PFSK-1 (cell line): Measurements from ENCODE around the gene PTPN9.

Source experiments
- POLR2AphosphoS5 ChIP-seq: IDR thresholded peaks from 2 replicates; pipeline ENCODE4 v1.6.1; 2012; ENCODE audit warnings: low read depth, mild to moderate bottlenecking, control low read depth, low read length, moderate library complexity
- TAF1 ChIP-seq: IDR thresholded peaks from 2 replicates; pipeline ENCODE4 v1.6.1; 2012; ENCODE audit warnings: low read length, control low read depth, borderline replicate concordance; ENCODE audit not compliant: insufficient read depth
- TF ChIP-seq, protein P1 (sequence below), 2 experiments: IDR thresholded peaks; 2 replicates each; pipeline versions ENCODE4 v1.6.1 to v1.8.0; 2011 to 2012; ENCODE audit warnings: low read depth in 2 of 2, low read length in 2 of 2, control low read depth in 1 of 2, inconsistent platforms in 1 of 2, mild to moderate bottlenecking in 1 of 2, moderate library complexity in 1 of 2; ENCODE audit not compliant: insufficient read depth in 1 of 2

DNA sequence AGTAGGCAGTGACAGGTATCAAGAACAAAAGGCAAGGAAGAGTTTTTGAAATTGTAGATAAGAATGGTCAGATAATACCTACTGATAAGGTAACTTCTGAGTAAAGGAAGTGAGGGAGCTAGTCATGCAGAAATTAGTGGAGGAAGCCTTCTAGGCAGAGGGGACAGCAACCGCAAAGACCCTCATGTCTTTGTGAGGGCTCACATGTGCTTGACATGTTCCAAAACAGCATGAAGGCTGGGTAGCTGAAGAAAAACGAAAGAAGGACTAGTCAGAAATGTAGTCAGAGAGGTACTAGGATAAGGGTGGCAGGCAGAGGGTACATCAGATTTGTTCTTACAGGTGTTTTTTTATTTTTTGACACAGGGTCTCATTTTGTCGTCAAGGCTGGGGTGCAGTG is 133.0 kb downstream of the PTPN9 start:
- TF ChIP-seq POLR2AphosphoS5 (no peak), TAF1 (no peak)
- TF ChIP-seq, protein P1, sequence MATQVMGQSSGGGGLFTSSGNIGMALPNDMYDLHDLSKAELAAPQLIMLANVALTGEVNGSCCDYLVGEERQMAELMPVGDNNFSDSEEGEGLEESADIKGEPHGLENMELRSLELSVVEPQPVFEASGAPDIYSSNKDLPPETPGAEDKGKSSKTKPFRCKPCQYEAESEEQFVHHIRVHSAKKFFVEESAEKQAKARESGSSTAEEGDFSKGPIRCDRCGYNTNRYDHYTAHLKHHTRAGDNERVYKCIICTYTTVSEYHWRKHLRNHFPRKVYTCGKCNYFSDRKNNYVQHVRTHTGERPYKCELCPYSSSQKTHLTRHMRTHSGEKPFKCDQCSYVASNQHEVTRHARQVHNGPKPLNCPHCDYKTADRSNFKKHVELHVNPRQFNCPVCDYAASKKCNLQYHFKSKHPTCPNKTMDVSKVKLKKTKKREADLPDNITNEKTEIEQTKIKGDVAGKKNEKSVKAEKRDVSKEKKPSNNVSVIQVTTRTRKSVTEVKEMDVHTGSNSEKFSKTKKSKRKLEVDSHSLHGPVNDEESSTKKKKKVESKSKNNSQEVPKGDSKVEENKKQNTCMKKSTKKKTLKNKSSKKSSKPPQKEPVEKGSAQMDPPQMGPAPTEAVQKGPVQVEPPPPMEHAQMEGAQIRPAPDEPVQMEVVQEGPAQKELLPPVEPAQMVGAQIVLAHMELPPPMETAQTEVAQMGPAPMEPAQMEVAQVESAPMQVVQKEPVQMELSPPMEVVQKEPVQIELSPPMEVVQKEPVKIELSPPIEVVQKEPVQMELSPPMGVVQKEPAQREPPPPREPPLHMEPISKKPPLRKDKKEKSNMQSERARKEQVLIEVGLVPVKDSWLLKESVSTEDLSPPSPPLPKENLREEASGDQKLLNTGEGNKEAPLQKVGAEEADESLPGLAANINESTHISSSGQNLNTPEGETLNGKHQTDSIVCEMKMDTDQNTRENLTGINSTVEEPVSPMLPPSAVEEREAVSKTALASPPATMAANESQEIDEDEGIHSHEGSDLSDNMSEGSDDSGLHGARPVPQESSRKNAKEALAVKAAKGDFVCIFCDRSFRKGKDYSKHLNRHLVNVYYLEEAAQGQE (IDR thresholded peaks at IDR 0.05; ENCODE audit: insufficient read depth in 1 of 2, low read depth in 2 of 2, low read length in 2 of 2): no peak
